Left cardiac atrium (tissue), 4 donors: ENCODE measurements around the gene ULBP2. TPM values are rescaled to one million over a fixed set of nuclear protein-coding genes. Genes with fewer than 3 reads are reported as not detected.

ENCODE experiments used
- ATAC-seq, 2 donors: fragments of 200-7000 bp; cut with Tn5 transposase; one replicate each; pipeline ENCODE4 v1.9.1; 2020; ENCODE audit warnings: mild to moderate bottlenecking in 2 of 2, moderate library complexity in 2 of 2
- DNase-seq: peaks from one replicate; pipeline ENCODE4 v3.0.0-alpha.2; 2020
- intact Hi-C, 2 donors: fragments of 100-400 bp; cut with DNase I; formaldehyde crosslinking; loops; one replicate each; pipeline versions ENCODE4 v1.14.1 to v1.15.1; 2022 to 2023
- long read RNA-seq: library from polyadenylated mRNA; unstranded; transcript quantifications from one replicate; pipeline ENCODE4 v2.0.0, GENCODE V29; 2021
- total RNA-seq, 2 donors: library from RNA; stranded (reverse); fragmentation: NEBNext Ultra II Directional; extraction: Animal tissue kit (Norgen Biotek cat#: 25700); gene quantifications; one replicate each; pipeline ENCODE4 v1.2.1, GENCODE V29; 2021
- donor health status: DM: no; HTN: yes; CAD: no.
- donor health status: DM: no; HTN: yes; CAD: no; lungs with severe emphysema.
- donor health status: DM: yes; HTN: yes; CAD: no.
- donor health status: Dilated cardiomyopathy.

ULBP2 gene, protein sequence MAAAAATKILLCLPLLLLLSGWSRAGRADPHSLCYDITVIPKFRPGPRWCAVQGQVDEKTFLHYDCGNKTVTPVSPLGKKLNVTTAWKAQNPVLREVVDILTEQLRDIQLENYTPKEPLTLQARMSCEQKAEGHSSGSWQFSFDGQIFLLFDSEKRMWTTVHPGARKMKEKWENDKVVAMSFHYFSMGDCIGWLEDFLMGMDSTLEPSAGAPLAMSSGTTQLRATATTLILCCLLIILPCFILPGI
- total RNA-seq: 1 to 10 TPM in 1 of 2 donors, under 1 TPM in 1; 0.71 to 1.1 TPM
- long read RNA-seq, partial matches to known transcripts: 0 of 1 reads
- long read RNA-seq, other reads (novel, unspliced or antisense): 0 of 1 reads

DNA sequence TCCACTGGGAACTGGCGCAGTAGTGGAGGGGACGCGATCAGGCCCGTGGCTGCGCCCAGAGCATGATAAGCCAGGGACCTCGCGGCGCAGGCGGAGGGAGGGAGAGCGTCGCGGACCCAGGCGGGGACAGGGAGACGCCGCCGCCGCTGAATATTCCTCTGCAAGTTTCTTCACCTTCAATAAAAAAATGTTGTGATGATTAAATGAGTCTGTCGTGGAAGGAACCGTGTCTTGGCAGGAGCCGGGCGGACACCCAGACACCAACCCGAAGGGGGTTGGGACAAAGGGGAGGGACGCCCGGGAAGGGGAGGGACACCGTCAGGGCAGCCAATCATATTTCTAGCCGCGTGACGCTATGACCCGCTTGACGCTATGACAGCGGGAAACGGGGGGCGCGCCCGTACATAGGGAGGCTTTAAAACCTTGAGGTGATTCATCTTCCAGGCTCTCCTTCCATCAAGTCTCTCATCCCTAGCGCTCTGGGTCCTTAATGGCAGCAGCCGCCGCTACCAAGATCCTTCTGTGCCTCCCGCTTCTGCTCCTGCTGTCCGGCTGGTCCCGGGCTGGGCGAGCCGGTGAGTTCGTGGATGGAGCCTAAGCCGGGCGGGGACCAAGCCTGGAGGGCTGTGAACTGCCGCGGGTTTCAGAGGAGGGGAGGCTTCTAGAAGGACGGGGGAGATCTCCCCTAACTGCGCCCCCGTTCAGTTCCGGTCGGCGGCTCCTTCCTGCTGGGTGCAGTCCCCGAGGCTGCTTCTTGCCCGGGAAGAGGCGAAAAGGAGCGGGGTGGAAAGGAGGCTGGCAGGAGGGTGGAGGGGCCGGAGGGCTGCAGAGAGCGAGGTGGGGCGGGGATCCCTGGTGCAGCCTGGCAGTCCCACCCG lies at the start of gene ULBP2:
Gene ULBP2, plus strand, starts transcription at position 432 of the 878 bp plus-strand sequence. Its CDS starts 59 bp downstream, at position 491.
- DNase-seq: peak; percentile 93
- intact Hi-C loops: no loop called here
- peak; percentile 93 to 98 for ATAC-seq

DNA sequence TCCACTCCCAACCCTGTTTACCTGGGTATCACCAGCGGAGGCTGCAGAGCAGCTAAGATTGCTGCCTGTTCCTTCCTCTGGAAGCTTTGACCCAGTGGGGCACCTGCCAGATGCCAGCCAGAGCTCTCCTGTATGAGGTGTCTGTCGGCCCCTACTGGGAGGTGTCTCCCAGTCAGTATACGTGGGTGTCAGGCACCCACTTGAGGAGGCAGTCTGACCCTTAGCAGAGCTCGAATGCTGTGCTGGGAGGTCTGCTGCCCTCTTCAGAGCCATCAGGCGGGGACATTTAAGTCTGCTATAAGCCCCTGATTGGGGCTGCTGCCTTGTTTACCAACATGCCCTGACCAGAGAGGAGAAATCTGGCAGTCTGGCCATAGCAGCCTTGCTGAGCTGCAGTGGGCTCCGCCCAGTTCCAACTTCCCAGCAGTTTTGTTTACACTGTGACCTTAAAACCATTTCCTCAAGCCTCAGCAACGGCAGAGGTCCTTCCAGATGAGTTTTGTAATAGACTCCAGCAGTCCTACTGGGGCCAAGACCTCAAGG lies 46.7 kb upstream of the ULBP2 start:
- intact Hi-C loops: no loop called here
- DNase-seq (peak; percentile 76), ATAC-seq (peak; percentile 58 to 74)

DNA sequence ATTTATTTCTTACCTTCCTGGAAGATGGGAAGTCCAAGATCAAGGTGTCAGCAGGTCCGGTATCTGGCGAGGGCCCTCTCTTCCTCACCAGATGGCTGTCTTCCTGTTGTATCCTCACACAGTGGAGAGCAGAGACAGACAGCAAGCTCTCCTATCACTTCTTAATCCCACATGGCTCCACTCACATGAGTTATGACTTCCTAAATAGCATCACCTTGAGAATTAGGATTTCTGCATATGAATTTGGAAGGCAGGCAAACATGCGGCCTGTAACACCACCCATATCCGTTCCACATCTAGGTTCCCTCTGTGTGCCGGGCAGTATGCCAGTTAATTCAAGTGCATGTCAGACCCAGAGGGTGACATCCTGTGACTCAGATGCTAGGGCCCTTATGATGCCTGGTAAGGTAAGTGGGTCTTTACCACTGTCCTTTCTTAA lies 46.0 kb upstream of the ULBP2 start:
- ATAC-seq (peak; percentile 70 to 76), DNase-seq (peak; percentile 68)
- intact Hi-C loops: no loop called here

DNA sequence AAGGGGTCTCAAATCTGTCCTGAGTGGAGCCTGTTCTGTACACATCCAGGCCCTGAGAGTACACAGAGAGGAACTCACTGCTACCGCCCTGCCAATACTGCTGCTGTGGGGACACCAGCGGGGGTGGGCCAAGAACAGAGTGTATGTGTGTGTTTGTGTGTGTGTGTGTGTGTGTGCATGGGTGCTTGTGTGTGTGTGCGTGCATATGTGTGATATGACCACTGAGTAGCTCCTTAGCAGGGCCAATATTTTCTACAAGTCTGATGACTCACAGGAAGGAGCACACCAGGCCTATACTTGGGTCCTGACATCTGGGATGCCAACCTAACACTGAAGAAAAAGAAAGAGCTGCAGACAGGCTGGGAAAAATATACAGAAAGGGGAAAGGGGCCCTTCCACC lies 45.3 kb upstream of the ULBP2 start:
- DNase-seq: no peak
- intact Hi-C loops: no loop called here
- ATAC-seq: peak in 1 of 2 donors; percentile 22

DNA sequence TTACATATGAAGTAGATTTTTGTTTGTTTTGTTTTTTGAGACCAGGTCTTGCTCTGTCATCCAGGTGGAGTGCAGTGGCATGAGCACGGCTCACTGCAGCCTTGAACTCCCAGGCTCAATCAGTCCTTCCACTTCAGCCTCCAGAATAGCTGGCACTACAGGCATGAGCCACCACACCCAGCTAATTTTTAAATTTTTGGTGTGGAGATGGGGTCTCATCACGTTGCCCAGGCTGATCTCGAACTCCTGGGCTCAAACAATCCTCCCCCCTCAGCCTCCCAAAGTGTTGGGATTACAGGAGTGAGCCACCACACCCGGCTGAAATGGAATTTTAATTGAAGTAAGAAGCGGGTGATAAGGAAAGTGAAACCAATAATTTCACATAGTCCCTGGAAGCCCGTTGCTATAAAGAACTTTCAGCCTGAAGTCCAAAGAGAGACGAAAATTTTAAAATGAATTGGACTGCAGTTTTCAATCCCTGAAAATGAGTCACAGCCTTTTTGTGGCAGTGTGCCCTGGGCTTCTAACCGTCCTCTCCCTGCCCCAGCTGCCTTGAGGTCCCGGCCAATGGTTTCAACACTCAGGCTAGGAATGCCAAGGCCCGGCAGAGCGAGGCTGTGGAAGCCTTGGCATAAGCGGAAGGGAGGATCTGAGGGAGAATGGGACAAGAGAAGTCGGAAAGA lies 44.7 kb upstream of the ULBP2 start:
- ATAC-seq: peak; percentile 89
- intact Hi-C loops: no loop called here

DNA sequence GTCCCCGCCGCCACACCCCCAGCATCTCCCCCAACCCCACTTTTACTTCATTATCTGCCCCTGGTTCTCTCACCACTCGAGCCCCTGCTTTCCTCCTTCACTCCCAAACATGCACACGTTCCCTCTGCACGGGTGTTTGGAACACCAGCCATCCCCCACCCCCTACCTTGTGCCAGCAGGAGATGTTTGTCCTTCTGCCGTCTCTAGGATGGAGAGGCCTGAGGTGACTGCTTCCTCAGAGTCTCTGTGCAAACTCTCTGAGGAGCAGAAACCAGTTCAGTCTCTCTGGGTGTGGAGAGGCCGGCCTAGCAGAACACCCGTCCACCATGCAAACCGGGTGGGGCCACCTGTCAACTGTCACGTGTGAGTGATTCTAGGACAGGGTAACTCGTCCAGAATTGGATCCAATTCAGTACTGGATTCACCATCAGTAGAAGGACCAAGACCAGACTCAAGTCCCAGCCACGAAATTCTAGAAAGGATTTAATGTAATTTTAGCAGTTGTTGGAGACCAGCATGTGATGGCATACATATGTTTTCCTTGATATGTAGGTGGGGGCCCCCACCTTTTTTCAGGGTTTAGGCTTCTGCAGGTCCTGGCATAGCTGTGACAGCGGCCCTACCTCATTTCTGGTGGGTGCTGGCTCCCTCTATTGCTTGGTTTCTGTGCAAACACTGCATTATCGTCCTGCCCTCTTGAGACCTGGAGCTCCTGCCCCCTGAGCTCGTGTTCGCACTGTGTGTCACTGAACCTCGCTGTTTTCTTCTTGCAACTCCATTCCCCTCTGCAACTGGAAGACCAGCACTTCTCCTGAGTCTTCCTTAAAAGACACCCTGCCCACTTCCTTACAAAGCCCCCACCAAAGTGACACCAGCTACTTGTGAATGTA lies 43.7 kb upstream of the ULBP2 start, which contains the start of gene RAET1E:
Gene RAET1E, minus strand, starts transcription at position 259 of the 890 bp plus-strand sequence. CDS start 7,212 bp downstream, outside the sequence.
- no peak for ATAC-seq
- no peak for DNase-seq
- intact Hi-C loops: no loop called here

More for the DNA sequence above, 44.7 kb upstream of the ULBP2 start:
- peak; percentile 88 for DNase-seq

DNA sequence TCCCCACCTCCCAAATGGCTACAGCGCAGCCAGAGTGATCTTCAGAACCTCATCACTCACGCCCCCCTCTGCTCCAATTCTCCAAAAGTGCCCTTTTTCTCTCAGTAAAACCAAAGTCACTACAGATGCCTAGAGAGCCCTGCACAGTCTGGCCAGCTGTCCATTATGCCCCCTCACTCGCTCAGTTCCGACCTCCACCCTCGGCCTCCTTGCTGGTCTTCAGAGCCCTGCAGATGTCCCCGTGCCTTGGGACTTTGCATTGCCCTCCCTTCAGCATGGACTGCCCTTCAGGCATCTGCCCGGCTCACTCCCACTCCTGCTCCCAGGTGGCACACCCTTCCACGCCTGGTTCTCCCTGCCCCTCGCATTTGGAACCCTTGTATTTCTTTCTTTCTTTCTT lies 42.8 kb upstream of the ULBP2 start:
- intact Hi-C loops: no loop called here
- no peak for ATAC-seq
- no peak for DNase-seq

DNA sequence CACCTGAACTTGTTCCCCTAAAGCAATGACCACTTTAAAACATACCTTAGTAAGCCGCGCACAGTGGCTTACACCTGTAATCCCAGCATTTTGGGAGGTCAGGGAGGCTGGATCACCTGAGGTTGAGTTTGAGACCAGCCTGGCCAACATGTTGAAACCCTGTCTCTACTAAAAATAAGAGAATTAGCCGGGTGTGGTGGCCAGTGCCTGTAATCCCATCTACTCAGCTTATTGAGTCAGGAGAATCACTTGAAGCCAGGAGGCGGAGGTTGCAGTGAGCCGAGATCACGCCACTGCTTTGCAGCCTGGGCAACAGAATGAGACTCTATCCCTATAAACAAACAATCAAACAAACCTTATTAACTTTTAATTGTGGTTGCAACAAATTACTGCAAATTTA lies 42.3 kb upstream of the ULBP2 start:
- ATAC-seq: no peak
- intact Hi-C loops: no loop called here
- no peak for DNase-seq

DNA sequence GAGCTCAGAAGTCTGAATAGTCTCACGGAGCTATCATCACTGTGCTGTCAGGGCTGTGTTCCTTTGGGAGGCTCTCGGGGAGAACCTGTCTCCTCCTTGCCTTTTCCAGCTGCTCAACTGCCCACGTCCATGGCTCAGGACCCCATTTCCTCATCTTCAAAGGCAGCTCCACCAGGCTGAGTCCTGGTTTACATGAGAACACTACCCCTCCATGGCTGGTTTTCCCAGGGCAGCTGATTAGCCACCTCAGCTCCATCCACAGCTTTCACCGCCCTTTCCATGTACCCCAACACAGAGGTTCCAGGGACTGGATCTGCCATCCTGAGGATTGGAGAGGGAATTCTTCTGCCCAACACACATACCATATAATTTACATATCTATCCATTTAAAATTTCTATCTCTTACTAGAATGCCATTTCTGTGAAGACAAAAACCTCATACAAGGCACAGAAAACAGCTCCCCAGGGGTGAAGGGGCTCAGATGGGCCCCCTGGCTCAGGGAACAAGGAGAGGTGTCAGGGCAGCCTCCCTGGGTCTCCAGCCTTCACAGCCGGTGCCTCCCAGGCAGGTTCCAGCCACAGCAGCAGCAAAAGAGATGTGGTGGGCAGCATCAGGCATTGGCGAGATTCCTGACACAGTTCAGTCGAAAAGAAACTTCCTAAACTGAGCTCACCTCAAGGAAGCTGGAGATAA lies 41.7 kb upstream of the ULBP2 start:
- ATAC-seq: no peak
- no peak for DNase-seq
- intact Hi-C loops: no loop called here

DNA sequence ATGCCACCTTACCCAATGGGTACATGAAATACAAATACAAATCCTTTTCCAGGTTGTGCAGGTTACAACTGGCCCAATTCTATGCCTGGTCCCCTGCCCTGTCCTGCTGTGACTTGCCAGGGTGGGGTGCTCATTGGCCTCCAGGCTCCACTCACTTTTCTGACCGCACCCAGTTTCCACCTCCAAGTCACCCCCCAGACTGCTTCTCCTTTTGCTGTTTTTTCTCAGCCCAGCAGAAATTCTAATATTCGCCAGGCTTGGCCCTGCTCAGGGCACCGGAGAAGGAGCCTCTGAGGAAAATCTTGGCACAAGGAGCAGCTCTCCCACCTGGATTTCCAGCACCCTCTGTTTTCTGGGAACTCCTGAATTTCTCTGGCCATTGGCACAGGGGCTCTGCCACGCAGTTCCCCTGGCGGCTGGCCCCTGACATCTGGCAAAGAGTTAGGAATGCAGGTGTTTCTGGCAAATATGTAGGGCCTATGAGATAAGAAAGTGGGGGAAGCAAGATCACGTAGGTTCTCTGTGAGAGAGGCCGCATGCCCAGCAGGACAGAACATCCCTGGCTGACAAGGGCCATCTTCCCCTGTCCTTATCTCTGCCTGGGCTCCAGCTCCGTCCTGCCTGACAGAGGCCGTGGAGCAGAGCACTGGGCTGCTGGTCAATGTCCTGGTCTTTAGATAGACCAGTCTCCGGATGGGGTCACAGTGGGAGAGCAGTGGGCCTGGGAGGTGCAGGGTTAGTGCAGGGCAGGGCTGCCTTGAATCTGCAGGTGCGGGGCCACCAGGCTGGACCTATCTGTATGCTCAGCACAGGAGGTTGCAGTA lies 41.0 kb upstream of the ULBP2 start:
- ATAC-seq (peak; percentile 8 to 13), DNase-seq (no peak)
- intact Hi-C loops: no loop called here

DNA sequence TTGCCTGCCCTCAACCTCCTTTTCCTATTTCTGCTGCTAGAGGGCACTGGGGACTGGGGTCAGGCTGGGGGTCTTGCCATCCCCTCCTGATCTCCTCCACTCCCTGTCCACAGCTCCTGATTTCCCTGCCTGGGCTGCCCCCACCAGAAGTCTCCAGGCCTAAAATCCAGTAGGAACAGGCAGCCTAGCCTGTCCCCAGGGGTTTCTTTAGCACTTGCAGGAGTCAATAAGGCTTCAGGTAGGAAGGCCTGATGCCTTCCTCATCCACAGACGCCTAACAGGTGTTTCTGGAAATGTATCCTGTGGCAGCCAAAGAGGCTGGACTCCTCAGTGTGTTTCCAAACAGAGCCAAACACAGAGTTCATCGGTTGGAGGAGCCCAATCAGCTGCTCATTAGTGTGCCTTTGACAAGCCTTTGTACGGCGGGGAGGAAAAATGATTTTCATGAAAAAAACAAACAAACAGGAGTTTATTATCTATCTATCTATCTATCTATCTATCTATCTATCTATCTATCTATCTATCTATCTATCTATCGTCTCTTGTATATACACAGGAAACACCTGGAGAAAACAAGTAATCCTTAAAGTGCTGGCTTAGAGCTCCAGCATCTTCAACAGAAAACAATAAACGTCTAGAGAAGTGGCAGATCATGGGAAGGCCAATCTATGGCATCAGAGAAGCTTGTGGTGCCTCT lies 40.2 kb upstream of the ULBP2 start:
- intact Hi-C loops: no loop called here
- DNase-seq (no peak), ATAC-seq (no peak)

DNA sequence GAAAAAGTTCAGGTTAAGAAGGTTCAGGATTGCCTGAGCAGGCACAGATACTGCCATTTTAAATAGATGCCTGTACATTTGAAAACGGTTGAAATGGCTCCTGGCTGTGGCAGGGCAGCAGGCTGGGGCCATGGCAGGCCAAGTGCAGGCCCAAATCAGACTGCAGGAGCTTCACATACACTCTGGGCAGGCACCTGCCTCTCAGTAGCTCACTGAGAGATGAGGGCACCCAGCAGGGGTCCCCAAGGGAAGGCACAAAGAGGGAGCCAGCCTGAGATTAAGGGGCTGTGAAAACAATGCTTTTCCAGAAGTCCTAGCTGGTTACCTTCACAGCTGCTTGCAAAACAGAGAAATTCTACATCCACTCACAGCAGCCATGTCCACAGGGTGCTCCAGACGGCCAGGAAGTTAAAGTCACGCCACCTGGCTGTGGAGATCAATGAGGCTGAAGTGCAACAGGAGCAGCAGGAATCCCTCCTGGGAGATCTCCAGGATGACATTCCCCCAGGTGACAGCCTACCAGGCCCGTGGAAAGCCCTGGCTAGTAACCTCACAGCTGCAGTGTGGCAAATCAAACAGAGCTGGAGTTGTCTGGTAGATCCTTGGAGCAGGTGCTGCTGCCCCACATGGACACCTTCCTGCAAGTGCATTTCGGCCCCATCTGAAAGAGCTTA lies 37.7 kb upstream of the ULBP2 start:
- intact Hi-C loops: no loop called here
- no peak for ATAC-seq

DNA sequence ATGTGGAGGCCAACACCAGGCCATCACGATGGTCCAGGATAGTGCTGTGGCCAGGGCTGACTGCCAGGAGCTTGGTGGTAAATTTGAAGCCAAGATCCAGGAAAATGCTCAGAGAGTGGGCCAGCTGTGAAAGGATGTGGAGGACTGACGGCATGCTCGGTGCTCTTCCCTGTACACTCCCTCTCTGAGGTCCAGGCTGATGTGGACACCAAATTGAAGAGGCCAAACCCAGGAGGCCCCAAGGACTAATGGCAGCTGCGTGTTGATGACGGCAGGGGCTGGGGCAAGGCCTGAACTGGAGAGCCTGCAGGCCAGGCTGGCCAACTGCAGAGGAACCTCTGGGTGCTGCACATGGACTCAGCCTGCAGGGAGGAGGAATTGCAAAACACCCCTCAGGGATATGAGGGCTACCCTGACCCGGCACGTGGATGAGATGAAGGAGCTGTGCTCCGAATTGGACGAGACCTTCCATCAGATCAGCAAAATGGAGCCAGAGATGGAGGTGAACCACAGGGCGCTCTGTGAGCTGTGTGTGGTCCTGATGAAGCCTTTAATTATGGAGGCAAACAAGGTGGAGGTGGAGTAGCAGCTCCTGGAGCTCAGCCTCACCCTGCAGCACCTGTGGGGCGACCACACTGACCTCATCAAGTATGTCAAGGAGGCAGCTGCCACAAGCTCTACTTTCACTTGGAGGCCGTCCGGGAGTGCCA lies 37.0 kb upstream of the ULBP2 start:
- intact Hi-C loops: no loop called here
- DNase-seq: no peak
- peak in 1 of 2 donors; percentile 13 for ATAC-seq

More for the DNA sequence above, 37.7 kb upstream of the ULBP2 start:
- no peak for DNase-seq

DNA sequence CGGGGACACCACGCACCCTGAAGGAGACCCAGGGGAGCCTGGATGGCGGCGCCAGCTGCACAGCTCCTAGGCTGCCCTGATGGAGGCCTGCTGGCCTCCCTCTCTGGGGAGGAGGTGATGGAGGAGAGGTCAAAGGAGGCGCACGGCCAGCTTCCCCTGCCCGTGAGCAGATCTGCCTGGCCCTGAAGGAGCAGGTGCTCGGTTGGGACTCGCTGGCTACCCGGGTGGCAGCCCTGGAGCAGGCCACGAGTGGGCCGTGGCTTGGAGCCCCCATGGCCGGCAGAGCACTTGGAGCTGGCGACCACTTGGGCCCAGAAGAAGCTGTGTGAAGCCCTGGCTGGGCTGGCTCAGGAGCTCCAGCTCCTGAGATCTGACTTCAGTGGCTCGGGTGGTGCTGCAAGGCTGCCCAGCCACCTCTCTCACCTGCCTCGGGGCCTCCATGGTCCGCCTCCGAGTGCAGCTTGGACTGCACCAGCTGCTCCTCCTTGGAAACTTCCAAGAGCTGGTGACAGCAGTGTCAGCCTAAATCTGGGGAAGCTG lies 36.4 kb upstream of the ULBP2 start:
- intact Hi-C loops: no loop called here
- DNase-seq (no peak), ATAC-seq (no peak)

DNA sequence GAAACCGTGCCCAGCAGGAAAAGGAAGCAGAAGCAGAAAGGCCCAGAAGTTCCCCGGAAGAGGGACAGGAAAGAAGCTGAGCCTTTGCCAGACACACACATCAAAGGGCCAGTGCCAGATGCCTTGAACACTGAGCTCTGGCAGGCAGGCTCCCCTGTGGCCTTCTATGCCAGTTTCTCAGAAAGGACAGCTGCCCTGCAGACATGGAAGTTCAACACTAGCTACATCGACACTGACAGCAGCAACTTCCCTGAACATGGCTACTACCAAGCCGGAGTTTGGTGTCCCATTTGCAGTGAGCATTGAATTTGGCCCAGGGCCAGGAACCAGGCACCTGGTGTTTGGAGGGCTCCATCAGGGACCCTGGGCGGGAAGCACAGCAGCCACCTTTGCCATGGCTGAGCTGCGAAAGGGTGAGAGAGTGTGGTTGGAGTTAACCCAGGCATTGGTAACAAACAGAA lies 35.9 kb upstream of the ULBP2 start:
- ATAC-seq: no peak
- intact Hi-C loops: no loop called here
- no peak for DNase-seq
